Muscle of leg (tissue), 11 donors: ENCODE results near the gene CSTF3. TPM values are rescaled to one million over a fixed set of nuclear protein-coding genes. Genes with fewer than 3 reads are reported as not detected.

ENCODE experiments used
- DNase-seq: peaks from one replicate; pipeline ENCODE4 v3.0.0; 2013
- H3K27ac ChIP-seq: one replicate; pipeline ENCODE4 v1.5.1; 2013; ENCODE audit warnings: mild to moderate bottlenecking, low read length, control low read depth
- H3K27me3 ChIP-seq: one replicate; pipeline ENCODE4 v1.6.1; 2013; ENCODE audit warnings: low read length; ENCODE audit not compliant: control insufficient read depth, insufficient read depth
- H3K36me3 ChIP-seq: one replicate; pipeline ENCODE4 v1.6.1; 2013; ENCODE audit warnings: low read length; ENCODE audit not compliant: control insufficient read depth, insufficient read depth
- H3K4me1 ChIP-seq: one replicate; pipeline ENCODE4 v1.6.1; 2013; ENCODE audit warnings: low read length; ENCODE audit not compliant: control insufficient read depth, insufficient read depth
- H3K4me3 ChIP-seq: one replicate; pipeline ENCODE4 v1.5.1; 2013; ENCODE audit warnings: low read length, control low read depth
- H3K9me3 ChIP-seq: replicated peaks from 2 replicates; pipeline ENCODE4 v1.6.1; 2013; ENCODE audit warnings: low read depth, low read length; ENCODE audit not compliant: control insufficient read depth
- WGBS: methylation state at CpG from one replicate; pipeline ENCODE4 v1.1.5; 2013; ENCODE audit warnings: missing lambda C conversion rate; ENCODE audit not compliant: insufficient coverage; 5-methylcytosine and 5-hydroxymethylcytosine counted together
- polyA plus RNA-seq, 8 donors: library from polyadenylated mRNA; unstranded; fragments of 120-200 nt; gene quantifications; one replicate each; pipeline versions ENCODE4 v1.2.1 to v1.2.3, GENCODE V29; 2013; ENCODE audit warnings: inconsistent platforms in 1 of 8, low replicate concordance in 1 of 8; ENCODE audit not compliant: insufficient read length in 8 of 8, insufficient read depth in 1 of 8
- total RNA-seq: library from RNA; stranded (reverse); fragments of 120-200 nt; gene quantifications from one replicate; pipeline ENCODE4 v1.2.4, GENCODE V29; 2013

CSTF3 gene
- total and polyA plus RNA-seq, 9 donors: 18.4 to 44.8 (median 39.4) TPM

DNA sequence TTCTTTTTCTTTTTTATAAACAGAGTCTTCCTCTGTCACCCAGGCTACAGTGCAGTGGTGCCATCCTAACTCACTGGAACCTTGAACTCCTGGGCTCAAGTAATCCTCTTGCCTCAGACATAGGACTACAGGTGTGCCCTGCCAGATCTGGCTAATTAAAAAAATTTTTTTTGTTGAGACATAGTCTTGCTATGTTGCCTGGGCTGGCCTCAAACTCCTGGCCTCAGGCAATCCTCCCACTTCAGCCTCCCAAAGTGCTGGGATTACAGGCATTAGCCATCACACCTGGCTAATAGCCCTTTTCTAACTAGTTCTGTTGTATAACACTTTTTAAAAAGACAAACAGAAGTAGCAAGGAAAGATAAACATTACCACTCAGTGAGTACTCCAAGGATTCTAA lies 57.4 kb downstream of the CSTF3 start:
- DNase-seq: no peak
- no peak overlapping the region for H3K4me3 ChIP-seq
- no peaks in the 10 kb centered on the region for H3K27me3 ChIP-seq
- H3K9me3 ChIP-seq: no peaks in the 10 kb centered on the region
- no peaks in the 10 kb centered on the region for H3K4me1 ChIP-seq
- peaks cover 17% of the 10 kb centered on the region for H3K36me3 ChIP-seq
- H3K27ac ChIP-seq: no peak overlapping the region

DNA sequence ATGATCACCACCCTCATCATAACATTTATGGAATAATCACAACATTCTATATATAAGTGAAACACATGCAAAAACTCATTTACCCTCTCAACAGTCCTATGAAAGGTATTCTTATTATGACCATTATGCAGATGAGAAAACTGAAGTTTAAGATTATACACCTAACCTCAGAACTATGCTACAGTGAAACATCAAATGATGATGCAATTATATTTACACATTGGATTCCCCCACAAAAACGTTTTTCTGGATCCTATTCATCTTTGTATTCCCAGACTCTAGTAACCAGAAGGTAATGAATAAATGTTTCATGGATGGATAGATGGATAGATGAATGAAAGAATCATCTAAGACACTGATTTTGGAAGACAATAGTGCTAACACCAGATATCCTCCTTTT lies 67.1 kb downstream of the CSTF3 start:
- no CpG with 5 or more reads among the region's 1 CpG for WGBS
- Histone ChIP-seq H3K4me3 (no peak overlapping the region), H3K36me3 (peaks cover 3% of the 10 kb centered on the region), H3K27me3 (no peaks in the 10 kb centered on the region), H3K27ac (no peak overlapping the region), H3K4me1 (no peaks in the 10 kb centered on the region), H3K9me3 (no peaks in the 10 kb centered on the region)
- no peak for DNase-seq

DNA sequence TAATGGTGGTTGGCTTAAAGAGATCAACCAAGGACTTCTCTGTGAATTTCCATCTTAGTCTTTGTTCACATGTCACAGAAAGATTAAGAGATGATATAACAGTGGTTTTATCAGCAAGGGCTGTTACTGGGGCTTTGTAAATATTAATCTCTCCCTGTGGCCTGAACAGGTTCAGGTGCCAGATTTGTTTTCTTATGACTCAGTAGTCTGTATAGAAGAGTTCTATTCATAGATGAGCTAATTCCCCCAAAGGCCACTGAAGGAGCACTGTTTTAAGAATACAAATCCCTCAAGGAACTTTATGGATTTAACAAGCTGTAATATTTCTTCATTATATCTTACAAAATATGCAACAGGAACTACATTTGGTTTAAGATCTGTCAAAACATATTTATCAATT lies 71.5 kb downstream of the CSTF3 start:
- no peak overlapping the region for H3K4me3 ChIP-seq
- DNase-seq: no peak
- H3K36me3 ChIP-seq: peaks cover 9% of the 10 kb centered on the region
- no peak overlapping the region for H3K27ac ChIP-seq
- H3K9me3 ChIP-seq: no peaks in the 10 kb centered on the region
- no peaks in the 10 kb centered on the region for H3K27me3 ChIP-seq
- no peaks in the 10 kb centered on the region for H3K4me1 ChIP-seq

DNA sequence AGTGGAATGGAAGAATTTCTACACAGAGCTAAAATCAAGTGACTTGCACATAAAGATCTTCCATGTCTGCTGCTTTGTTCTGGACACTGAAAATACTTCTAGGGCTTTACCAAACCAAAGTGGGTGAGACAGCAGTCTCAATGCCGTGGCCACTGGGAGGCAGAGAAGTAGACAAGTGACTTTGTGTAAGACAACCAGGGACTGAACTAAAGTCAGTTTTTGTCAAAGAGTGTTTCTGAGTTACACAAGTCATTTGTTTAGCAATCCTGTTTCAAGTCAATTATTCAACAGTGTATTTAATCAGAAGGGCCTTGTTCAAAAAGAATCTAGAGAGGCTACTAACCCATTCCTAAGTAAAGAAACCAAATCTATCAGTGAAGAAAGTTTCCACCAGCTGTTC lies 75.3 kb downstream of the CSTF3 start:
- H3K4me3 ChIP-seq: no peak overlapping the region
- H3K27me3 ChIP-seq: no peaks in the 10 kb centered on the region
- peaks cover 18% of the 10 kb centered on the region for H3K36me3 ChIP-seq
- H3K4me1 ChIP-seq: no peaks in the 10 kb centered on the region
- no peaks in the 10 kb centered on the region for H3K9me3 ChIP-seq
- DNase-seq: no peak
- no CpG with 5 or more reads among the region's 1 CpG for WGBS
- no peak overlapping the region for H3K27ac ChIP-seq

DNA sequence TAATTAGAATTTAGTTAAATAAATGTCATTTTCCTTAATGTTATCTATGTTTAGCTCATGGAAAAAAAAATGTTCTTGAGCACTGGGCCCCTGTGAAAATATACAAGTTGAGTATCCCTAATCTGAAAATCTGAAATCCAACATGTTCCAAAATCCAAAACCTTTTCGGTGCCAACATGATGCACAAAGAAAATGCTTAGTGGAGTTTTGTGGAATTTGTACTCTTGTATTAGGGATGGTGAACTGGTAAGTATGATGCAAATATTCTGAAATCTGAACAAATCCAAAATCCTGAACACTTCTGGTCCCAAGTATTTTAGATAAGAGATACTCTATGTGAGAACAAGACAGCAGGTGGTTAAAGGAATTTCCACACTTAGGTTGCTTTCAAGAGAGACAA lies 77.4 kb downstream of the CSTF3 start:
- WGBS: no CpG with 5 or more reads among the region's 1 CpG

DNA sequence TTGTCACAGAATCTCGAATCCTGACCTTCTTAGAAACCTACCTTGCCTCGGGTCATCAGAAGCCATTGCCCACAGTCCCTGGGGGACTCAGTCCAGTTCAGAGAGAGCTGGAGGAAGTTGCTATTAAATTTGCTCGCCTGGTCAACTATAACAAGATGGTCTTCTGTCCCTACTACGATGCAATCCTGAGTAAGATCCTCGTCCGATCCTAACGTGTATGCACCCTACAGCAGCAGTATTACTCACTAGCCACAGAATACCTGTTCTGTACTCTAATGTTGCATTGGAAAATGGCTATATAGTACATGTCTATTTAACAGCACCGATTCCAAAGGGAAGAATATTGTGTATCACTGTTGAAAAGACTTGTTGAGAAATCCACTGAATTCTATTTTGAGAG lies 88.8 kb downstream of the CSTF3 start:
- Histone ChIP-seq H3K36me3 (peaks cover 62% of the 10 kb centered on the region), H3K27ac (no peak overlapping the region), H3K4me1 (no peaks in the 10 kb centered on the region), H3K4me3 (no peak overlapping the region), H3K9me3 (no peaks in the 10 kb centered on the region), H3K27me3 (no peaks in the 10 kb centered on the region)
- no peak for DNase-seq
- no CpG with 5 or more reads among the region's 8 CpGs for WGBS

More for the DNA sequence above, 77.4 kb downstream of the CSTF3 start:
- H3K36me3 ChIP-seq: peaks cover 26% of the 10 kb centered on the region
- H3K27ac ChIP-seq: no peak overlapping the region
- no peaks in the 10 kb centered on the region for H3K27me3 ChIP-seq
- no peak overlapping the region for H3K4me3 ChIP-seq
- H3K9me3 ChIP-seq: no peaks in the 10 kb centered on the region
- no peaks in the 10 kb centered on the region for H3K4me1 ChIP-seq
- DNase-seq: no peak

DNA sequence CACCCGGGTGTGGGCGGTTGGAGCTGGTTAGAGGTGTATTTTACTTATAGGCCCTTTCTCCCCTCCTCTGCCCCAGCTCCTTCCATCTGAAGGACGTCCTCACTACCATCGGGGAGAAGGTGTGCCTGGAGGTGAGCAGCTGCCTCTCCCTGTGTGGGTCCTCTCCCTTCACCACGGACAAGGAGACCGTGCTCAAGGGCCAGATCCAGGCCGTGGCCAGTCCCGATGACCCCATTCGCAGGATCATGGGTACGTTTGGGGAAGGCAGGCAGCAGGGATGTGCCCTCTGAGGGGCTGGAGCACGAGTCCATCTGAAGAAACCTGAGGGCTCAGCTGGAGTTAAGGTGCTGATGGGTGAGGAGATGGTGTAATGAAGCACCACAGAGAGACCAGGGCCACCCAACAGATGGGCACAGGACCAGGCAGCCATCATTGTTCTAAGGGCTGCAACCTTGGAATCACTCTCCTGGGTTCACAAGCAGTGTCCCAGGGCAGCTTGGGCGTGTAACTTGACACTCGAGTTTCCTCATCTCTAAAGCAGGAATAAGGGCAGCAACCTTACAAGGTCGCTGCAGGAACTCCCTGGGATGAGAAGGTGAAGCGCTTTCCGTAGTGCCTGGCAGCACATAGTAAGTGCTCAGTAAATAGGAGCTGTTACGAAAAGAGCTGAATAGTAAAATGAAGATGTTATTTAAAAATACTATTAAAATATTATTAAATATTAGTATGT lies 92.5 kb downstream of the CSTF3 start:
- Histone ChIP-seq H3K9me3 (no peaks in the 10 kb centered on the region), H3K27me3 (no peaks in the 10 kb centered on the region), H3K4me1 (peaks cover 7% of the 10 kb centered on the region), H3K27ac (no peak overlapping the region), H3K36me3 (peaks cover 59% of the 10 kb centered on the region), H3K4me3 (no peak overlapping the region)
- 93% methylated on average over 12 of the region's 17 CpGs for WGBS
- no peak for DNase-seq

DNA sequence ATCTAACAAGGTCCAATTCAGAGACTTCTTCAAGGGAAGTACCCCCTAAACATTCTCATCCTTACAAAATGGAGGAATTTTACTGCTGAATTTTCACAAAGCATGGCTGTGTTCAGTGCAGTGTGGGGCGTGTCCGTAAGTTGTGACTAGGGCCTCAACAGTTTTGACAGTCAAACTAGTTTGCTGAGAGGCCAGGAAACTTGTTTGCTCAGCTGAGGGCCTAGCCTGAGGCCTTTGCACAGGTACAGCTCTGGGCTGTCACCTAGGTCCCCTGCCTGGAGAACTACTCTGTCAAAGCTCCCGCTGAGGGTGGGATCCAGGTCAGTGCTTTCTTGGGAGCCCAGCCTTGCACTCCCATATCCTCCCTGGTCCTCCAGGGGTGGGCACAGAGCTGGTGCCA lies 94.0 kb downstream of the CSTF3 start:
- H3K4me1 ChIP-seq: peaks cover 9% of the 10 kb centered on the region
- 100% methylated on average over 1 of the region's 3 CpGs for WGBS
- H3K36me3 ChIP-seq: peaks cover 59% of the 10 kb centered on the region
- no peak for DNase-seq
- H3K27ac ChIP-seq: no peak overlapping the region
- H3K9me3 ChIP-seq: no peaks in the 10 kb centered on the region
- H3K27me3 ChIP-seq: no peaks in the 10 kb centered on the region
- H3K4me3 ChIP-seq: no peak overlapping the region

DNA sequence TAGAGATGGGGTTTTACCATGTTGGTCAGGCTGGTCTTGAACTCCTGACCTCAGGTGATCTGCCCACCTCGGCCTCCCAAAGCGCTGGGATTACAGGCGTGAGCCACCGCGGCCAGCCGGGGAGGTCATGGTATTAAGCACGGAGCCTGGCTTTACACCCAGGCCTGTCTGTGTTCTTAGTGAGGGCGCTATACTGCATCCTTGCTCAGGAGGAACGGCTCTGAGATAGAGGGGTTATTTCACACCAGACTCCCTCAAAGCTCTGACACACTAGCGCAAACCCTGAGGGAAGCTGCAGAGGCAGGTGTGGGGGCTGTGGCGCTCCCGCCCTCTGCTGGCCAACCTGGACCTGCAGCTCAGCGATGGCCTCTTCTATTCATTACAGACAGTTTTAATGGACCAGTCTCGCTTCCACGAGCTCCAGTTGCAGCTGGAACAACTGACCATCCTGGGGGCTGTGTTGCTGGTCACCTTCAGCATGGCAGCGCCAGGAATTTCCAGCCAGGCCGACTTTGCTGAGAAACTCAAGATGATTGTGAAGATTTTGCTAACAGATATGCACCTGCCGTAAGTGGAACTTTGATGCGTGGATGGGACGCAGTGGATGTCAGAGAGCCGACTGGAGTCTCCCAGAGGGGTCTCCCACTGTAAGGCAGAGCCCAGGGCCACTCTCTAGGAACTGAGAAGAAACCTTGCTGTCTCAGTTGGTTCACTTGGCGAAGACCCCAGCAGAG lies 95.7 kb downstream of the CSTF3 start:
- 59% methylated on average over 12 of the region's 22 CpGs for WGBS
- Histone ChIP-seq H3K27me3 (no peaks in the 10 kb centered on the region), H3K27ac (no peak overlapping the region), H3K9me3 (no peaks in the 10 kb centered on the region), H3K36me3 (peaks cover 63% of the 10 kb centered on the region), H3K4me1 (peaks cover 9% of the 10 kb centered on the region), H3K4me3 (no peak overlapping the region)
- peak; percentile 59 for DNase-seq

DNA sequence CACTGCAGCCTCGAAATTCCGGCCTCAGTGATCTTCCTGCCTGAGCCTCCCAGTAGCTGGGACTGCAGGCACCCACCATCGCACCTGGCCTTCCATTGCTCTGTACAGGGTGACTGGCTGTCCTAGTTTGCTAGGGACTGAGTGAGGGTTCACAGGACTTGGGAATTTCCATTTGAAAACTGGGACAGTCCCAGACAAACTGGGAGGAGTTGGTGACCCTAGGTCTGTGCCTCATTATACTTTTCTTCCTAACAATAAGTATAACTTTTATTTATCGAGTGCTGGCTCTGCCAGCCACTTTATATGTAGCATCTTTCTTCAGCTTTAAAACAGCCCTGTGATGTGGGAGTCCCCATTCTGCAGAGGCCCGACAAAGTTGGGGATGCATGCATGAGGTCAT lies 96.4 kb downstream of the CSTF3 start:
- Histone ChIP-seq H3K9me3 (no peaks in the 10 kb centered on the region), H3K4me3 (no peak overlapping the region), H3K27ac (no peak overlapping the region), H3K27me3 (no peaks in the 10 kb centered on the region), H3K36me3 (peaks cover 66% of the 10 kb centered on the region), H3K4me1 (peaks cover 9% of the 10 kb centered on the region)
- no peak for DNase-seq
- 83% methylated on average over 3 of the region's 5 CpGs for WGBS
